ENCODE results near the gene TAS2R40.

GRCh38 chr7:143210541-143210940, 11.3 kb upstream of the TAS2R40 start:
- TF ChIP-seq GATA3 (IDR thresholded peaks at IDR 0.05; ENCODE audit: low read depth, low read length) (no peak), GATA2 (IDR thresholded peaks at IDR 0.05; ENCODE audit: low read depth, low read length) (no peak)

Measured in SH-SY5Y (cell line).